HG02938 (cell line): ENCODE results near the gene TMEM238.

Experiments used
- ATAC-seq: cut with Tn5 transposase; IDR thresholded peaks from one replicate; pipeline ENCODE4 v1.9.1; 2021; ENCODE audit warnings: mild to moderate bottlenecking, moderate library complexity; ENCODE audit not compliant: unreplicated experiment

The TMEM238 gene

GRCh38 chr19:55382013-55382412, 2.1 kb downstream of the TMEM238 start:
- no peak for ATAC-seq

GRCh38 chr19:55379174-55379573, 4.9 kb downstream of the TMEM238 start:
- no peak for ATAC-seq

GRCh38 chr19:55377356-55378131, 6.5 kb downstream of the TMEM238 start:
- no peak for ATAC-seq

- no peak for ATAC-seq
Observed at GRCh38 chr19:55376241-55376933, 7.7 kb downstream of the TMEM238 start, which contains the start of gene TMEM190. Gene TMEM190 (plus strand): TSS chr19:55376826. CDS start chr19:55376854, 28 bp downstream.

- ATAC-seq, result no peak
Observed at GRCh38 chr19:55373993-55374757, 9.9 kb downstream of the TMEM238 start.

GRCh38 chr19:55373306-55373992, 10.6 kb downstream of the TMEM238 start:
- no peak for ATAC-seq

- no peak for ATAC-seq
Observed at GRCh38 chr19:55372316-55373081, 11.6 kb downstream of the TMEM238 start.

- ATAC-seq, result no peak
Observed at GRCh38 chr19:55370305-55370988, 13.6 kb downstream of the TMEM238 start, which contains the start of gene IL11. Gene IL11 (minus strand): TSS chr19:55370463. CDS start chr19:55370310, 153 bp downstream.

- ATAC-seq, result no peak
Observed at GRCh38 chr19:55369653-55370304, 14.3 kb downstream of the TMEM238 start.

- no peak for ATAC-seq
Observed at GRCh38 chr19:55368701-55369563, 15.2 kb downstream of the TMEM238 start.

- ATAC-seq, result no peak
Observed at GRCh38 chr19:55368106-55368505, 16.0 kb downstream of the TMEM238 start.

GRCh38 chr19:55366790-55367189, 17.3 kb downstream of the TMEM238 start:
- no peak for ATAC-seq

- no peak for ATAC-seq
Observed at GRCh38 chr19:55365964-55366363, 18.1 kb downstream of the TMEM238 start.

- ATAC-seq, result no peak
Observed at GRCh38 chr19:55365245-55365644, 18.8 kb downstream of the TMEM238 start.

GRCh38 chr19:55362990-55363716, 20.9 kb downstream of the TMEM238 start, which contains the start of gene GARIN5B:
Gene GARIN5B (minus strand): TSS chr19:55363260. CDS start chr19:55363066, 194 bp downstream.
- no peak for ATAC-seq

- ATAC-seq, result no peak
Observed at GRCh38 chr19:55362174-55362989, 21.7 kb downstream of the TMEM238 start.
